ENCODE measurements around the gene KRT10.

Gene KRT10

GRCh38 chr17:40848583-40849235 is 26.3 kb upstream of the KRT10 start:
- DNase-seq (ENCODE audit: low read depth): no peak

GRCh38 chr17:40846515-40847144 is 24.2 kb upstream of the KRT10 start:
- DNase-seq (ENCODE audit: low read depth): no peak
- no peak for TF ChIP-seq CTCF (conservative IDR thresholded peaks at IDR 0.05; ENCODE audit: low read depth, low read length)
- H3K4me3 ChIP-seq (ENCODE audit: low read length): no peak overlapping the region

More at GRCh38 chr17:40848583-40849235, 26.3 kb upstream of the KRT10 start:
- no peak for TF ChIP-seq CTCF (conservative IDR thresholded peaks at IDR 0.05; ENCODE audit: low read depth, low read length)
- H3K4me3 ChIP-seq (ENCODE audit: low read length): no peak overlapping the region

GRCh38 chr17:40844671-40845107 is 22.3 kb upstream of the KRT10 start:
- DNase-seq (ENCODE audit: low read depth): no peak

GRCh38 chr17:40843242-40843641 is 20.8 kb upstream of the KRT10 start:
- no peak overlapping the region for H3K4me3 ChIP-seq (ENCODE audit: low read length)
- no peak for TF ChIP-seq CTCF (conservative IDR thresholded peaks at IDR 0.05; ENCODE audit: low read depth, low read length)
- DNase-seq (ENCODE audit: low read depth): no peak

More at GRCh38 chr17:40844671-40845107, 22.3 kb upstream of the KRT10 start:
- TF ChIP-seq CTCF (conservative IDR thresholded peaks at IDR 0.05; ENCODE audit: low read depth, low read length): no peak
- no peak overlapping the region for H3K4me3 ChIP-seq (ENCODE audit: low read length)

GRCh38 chr17:40841246-40841645 is 18.8 kb upstream of the KRT10 start:
- DNase-seq (ENCODE audit: low read depth): no peak
- no peak overlapping the region for H3K4me3 ChIP-seq (ENCODE audit: low read length)
- no peak for TF ChIP-seq CTCF (conservative IDR thresholded peaks at IDR 0.05; ENCODE audit: low read depth, low read length)

GRCh38 chr17:40839194-40839593 is 16.8 kb upstream of the KRT10 start:
- no peak for TF ChIP-seq CTCF (conservative IDR thresholded peaks at IDR 0.05; ENCODE audit: low read depth, low read length)
- no peak for DNase-seq (ENCODE audit: low read depth)
- H3K4me3 ChIP-seq (ENCODE audit: low read length): no peak overlapping the region

- no peak for DNase-seq (ENCODE audit: low read depth)
- no peak overlapping the region for H3K4me3 ChIP-seq (ENCODE audit: low read length)
- TF ChIP-seq CTCF (conservative IDR thresholded peaks at IDR 0.05; ENCODE audit: low read depth, low read length): no peak
These were observed 13.6 kb upstream of the KRT10 start for GRCh38 chr17:40836020-40836419.

Measured in retinal pigment epithelial cell (primary cell).